ENCODE data around the gene KLK15. TPM values are rescaled to one million over a fixed set of nuclear protein-coding genes. Genes with fewer than 3 reads are reported as not detected.

KLK15 gene
- total RNA-seq, 1 donor from 2014 or later: not detected

DNA sequence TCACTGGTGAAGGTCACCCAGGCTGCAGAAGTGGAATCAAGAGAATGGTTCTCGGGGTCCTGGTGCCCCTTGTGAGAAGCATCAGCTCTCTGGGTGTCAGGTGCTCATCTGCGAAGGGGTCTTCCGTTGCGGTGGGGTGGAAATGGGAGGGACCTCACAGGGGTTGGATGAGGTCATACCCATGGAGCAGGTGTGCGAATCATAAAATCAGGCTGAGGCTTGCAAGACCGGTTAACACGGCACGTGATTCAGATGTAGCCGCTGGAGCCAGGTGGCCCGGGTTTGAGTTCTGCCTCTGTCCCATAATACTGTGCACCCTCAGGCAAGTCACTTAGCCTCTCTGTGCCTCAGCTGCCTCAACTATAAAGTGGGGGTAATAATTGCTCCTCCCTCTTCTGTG lies 3.9 kb upstream of the KLK15 start:
- Mint-ChIP-seq H3K4me1 (ENCODE audit: unreplicated experiment) (no peaks in the 10 kb centered on the region), H3K36me3 (no peaks in the 10 kb centered on the region), H3K4me3 (peak overlapping the region; percentile 90), H3K27ac (peak overlapping the region; percentile 76), H3K9me3 (no peaks in the 10 kb centered on the region), H3K27me3 (peaks cover 58% of the 10 kb centered on the region)
- no peak for DNase-seq (ENCODE audit: extremely low spot score, unreplicated experiment)
- no peak for TF ChIP-seq CTCF (conservative IDR thresholded peaks at IDR 0.05)

DNA sequence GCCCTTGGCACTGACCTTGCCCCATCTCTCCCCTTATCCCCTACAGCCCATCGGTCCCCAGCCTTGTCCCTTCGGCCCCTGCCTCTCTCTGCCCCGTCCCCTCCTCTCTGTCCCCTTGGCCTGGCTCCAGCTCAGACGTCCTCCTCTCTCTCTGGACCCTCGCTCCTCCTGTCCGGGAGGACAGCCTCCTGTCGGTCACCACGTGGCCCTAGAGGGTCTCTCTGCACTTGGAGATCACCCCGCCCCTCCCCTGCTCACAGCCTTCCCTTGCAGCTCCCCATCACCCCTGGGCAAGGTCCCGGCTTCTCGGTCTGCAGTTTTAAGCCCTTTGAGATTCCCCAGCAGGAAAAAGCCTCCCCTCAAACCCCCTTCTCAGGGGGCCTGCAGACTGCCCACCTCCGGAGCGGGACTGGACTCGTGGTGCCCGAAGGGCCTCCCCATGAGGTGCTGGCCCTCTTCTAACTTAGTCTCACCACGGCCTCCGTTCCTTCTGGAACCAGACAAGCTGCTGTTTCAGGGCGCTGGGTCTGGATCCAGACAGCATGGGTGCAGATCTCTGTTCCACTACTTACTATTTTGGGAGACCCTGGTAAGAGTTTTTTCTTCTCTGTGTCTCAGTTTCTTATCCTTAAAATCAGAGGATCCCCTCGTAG lies 3.3 kb upstream of the KLK15 start:
- H3K27me3 Mint-ChIP-seq: peaks cover 52% of the 10 kb centered on the region
- TF ChIP-seq CTCF (conservative IDR thresholded peaks at IDR 0.05): no peak
- DNase-seq (ENCODE audit: extremely low spot score, unreplicated experiment): no peak
- H3K9me3 Mint-ChIP-seq: no peaks in the 10 kb centered on the region
- peak overlapping the region; percentile 90 for H3K4me3 Mint-ChIP-seq
- H3K36me3 Mint-ChIP-seq: no peaks in the 10 kb centered on the region
- H3K27ac Mint-ChIP-seq: peak overlapping the region; percentile 76
- no peaks in the 10 kb centered on the region for H3K4me1 Mint-ChIP-seq (ENCODE audit: unreplicated experiment)

DNA sequence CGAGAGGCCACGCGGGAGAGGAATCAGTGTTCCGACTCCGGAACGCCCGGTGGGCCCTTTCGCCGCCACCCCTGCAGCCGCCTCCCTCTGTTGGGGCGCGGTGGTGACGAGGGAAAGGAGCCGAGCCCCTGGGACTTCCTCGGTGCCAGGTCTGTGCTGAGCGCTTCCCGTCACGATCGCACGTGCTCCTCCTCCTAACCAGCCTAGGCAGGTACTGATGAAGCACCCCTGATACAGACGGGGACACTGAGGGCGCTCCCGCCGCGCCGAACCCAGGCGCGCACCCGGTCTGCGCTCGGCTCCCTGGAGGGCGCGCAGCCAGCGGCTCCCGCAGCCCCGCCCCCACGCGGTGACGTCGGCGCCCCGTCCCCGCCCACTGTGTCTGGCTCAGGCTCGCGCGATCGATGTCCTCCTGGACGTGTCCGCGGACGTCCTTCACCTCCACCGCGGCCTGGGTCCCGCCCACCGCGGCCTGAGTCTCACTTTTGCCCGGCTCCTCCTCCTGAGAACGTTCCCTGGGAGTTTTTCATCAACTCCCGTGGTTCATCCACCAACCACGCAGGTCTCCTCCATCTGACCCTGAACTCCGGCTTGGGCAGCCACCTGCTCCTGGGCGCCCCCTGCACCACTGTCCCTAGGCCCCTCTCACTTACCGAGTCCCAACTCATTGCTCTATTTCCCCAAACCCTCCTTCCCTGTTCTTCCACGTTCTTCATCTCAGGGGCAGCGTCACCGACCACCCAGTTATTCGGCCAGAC lies 2.6 kb upstream of the KLK15 start:
- Mint-ChIP-seq H3K27me3 (peaks cover 48% of the 10 kb centered on the region), H3K9me3 (no peaks in the 10 kb centered on the region), H3K4me3 (peak overlapping the region; percentile 90), H3K27ac (peak overlapping the region; percentile 71), H3K4me1 (ENCODE audit: unreplicated experiment) (no peaks in the 10 kb centered on the region), H3K36me3 (no peaks in the 10 kb centered on the region)
- peak; percentile 84 for DNase-seq (ENCODE audit: extremely low spot score, unreplicated experiment)
- no peak for TF ChIP-seq CTCF (conservative IDR thresholded peaks at IDR 0.05)

- Mint-ChIP-seq H3K27me3 (peaks cover 42% of the 10 kb centered on the region), H3K9me3 (no peaks in the 10 kb centered on the region), H3K4me1 (ENCODE audit: unreplicated experiment) (no peaks in the 10 kb centered on the region), H3K36me3 (no peaks in the 10 kb centered on the region), H3K4me3 (peak overlapping the region; percentile 90), H3K27ac (peak overlapping the region; percentile 69)
- TF ChIP-seq CTCF (conservative IDR thresholded peaks at IDR 0.05): no peak
- no peak for DNase-seq (ENCODE audit: extremely low spot score, unreplicated experiment)
These were observed 1.9 kb upstream of the KLK15 start for GRCh38 chr19:50835103-50835784.

- no peak overlapping the region for H3K27ac Mint-ChIP-seq
- DNase-seq (ENCODE audit: extremely low spot score, unreplicated experiment): no peak
- no peaks in the 10 kb centered on the region for H3K36me3 Mint-ChIP-seq
- H3K9me3 Mint-ChIP-seq: no peaks in the 10 kb centered on the region
- no peak for TF ChIP-seq CTCF (conservative IDR thresholded peaks at IDR 0.05)
- peak overlapping the region; percentile 53 for H3K4me3 Mint-ChIP-seq
- H3K4me1 Mint-ChIP-seq (ENCODE audit: unreplicated experiment): no peaks in the 10 kb centered on the region
- peaks cover 39% of the 10 kb centered on the region for H3K27me3 Mint-ChIP-seq
These were observed 411 bp upstream of the KLK15 start for GRCh38 chr19:50833802-50834167.
